Measurements from ENCODE around the gene RALGAPB. TPM values are rescaled to one million over a fixed set of nuclear protein-coding genes. Genes with fewer than 3 reads are reported as not detected.
"Not testable (repeated sequence)": the region's sequence is repeated elsewhere in the genome, so short reads cannot be mapped to it uniquely, and the experiment has no call there.

The RALGAPB gene
- total RNA-seq, 2 experiments from 2014 or later: 29.8 to 31.4 TPM

DNA sequence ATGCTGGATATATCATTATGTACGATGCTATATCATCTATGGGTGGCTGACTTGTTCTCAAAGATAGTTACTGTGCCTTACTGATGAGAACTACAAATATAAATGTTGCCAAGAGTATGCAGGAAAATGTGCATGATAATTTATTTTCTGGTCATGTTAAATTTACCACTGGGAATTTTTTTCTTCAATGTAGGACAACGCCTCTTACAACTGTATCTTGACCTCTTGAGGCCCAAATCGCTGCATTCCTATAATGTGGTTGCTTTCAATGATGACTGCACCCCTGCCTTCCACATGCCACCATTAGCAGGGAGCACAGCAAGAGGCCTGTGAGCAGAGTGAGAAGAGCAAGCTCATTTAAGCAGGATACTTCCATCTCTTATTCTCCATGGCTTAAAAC, 5.7 kb upstream of the RALGAPB start:
- POLR2A ChIA-PET: no interaction called here
- CTCF ChIA-PET: no interaction called here

DNA sequence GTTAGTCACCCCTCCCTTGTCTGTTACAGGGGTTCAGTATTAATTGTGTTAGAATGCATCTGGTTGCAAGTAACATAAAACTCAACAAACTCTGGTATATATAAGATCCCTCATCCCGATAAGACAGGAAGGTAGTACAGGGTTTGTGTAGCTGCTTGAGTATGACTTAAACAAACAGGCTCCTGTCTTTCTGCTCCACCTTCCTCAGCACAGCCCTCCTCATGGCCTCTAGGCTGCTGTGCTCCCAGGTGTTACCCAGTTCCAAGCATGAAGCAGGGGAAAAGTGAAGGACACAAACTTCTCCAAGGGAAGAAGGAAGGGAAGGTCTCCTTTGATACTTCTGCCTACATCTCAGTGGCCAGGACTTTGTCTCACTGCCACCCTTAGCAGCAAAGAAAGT, 1.4 kb upstream of the RALGAPB start:
- POLR2A ChIA-PET: interaction anchor here (0.7 kb wide), 1 partner anchor 25 kb away, joined by 4 read pairs; no protein-coding TSS in a partner anchor
- CTCF ChIA-PET: no interaction called here

DNA sequence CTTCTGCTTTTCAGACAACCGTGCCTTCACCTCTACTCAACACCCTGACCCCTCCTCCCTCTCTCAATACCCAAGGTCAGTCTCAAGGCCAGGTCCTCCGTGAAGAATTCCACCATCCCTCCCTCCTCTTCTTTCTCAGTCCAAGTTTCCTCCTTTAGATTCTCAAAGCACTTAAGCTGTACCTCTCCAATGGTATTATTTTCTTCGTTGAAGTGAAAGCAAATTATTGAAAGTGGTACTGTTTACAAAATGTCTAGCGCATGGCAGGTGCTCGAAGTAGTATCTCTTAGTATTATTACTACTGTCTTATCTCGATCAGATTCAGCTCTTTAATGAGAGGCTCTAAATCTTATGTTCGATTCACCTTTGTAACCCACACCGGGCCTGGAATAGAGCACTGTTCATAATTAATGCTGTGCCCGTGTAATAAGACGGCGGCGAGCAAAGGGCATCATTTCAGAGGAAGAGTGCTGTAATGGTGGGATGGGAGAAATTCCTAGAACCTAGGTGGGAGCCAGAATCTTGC, 593 bp upstream of the RALGAPB start:
- ChIA-PET CTCF (interaction anchor here (0.9 to 1.4 kb wide), 3 partner anchors 37 to 80 kb away, joined by 3 to 10 read pairs (median 3); partner anchors contain the start of gene SNHG17), POLR2A (interaction anchor here (0.7 to 1.2 kb wide), 5 partner anchors 14 to 37 kb away, joined by 3 to 10 read pairs (median 4); partner anchors contain the start of gene SNHG17)

DNA sequence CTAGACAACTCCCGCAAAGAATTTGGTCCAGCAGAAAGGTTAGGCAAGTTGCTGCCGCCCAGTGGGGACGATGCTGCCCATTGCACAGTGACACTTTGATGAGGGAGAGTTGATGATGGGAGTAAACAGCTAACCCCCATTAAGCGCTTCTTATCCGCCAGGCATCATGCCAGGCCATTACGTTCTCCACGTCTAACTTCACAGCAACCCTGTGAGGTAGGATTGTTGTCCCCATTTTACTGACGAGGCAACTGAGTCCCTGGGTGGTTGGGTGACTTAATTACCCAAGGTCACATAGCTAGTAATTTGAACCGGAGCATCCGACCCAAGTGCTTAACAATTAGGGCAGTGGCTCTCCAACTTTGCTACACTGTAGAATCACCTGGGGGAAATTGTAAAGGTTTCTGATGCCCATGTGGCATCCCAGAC, 738 bp downstream of the RALGAPB start:
- ChIA-PET CTCF (interaction anchor here (0.8 kb wide), 2 partner anchors 19 to 38 kb away, joined by 3 to 5 read pairs; partner anchors contain the start of gene SNHG17), POLR2A (interaction anchor here (1.2 kb wide), 1 partner anchor 12 kb away, joined by 3 read pairs; no protein-coding TSS in a partner anchor)

DNA sequence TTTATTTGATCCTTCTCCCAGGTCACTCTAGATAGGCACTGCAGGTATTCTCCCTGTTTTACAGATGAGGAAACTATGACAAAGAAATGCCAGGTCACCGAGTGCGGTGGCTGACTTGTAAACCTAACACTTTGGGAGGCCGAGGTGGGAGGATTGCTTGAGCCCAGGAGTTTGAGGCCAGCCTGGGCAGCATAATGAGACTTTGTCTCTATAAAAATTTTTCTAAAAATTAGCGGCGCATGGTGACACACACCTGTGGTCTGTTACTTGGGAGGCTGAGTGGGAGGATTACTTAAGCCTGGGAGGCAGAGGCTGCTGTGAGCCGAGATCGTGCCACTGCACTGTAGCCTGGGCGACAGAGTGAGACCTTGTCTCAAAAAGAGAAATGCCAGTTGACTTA, 5.1 kb downstream of the RALGAPB start:
- ChIA-PET CTCF (no interaction called here), POLR2A (no interaction called here)

DNA sequence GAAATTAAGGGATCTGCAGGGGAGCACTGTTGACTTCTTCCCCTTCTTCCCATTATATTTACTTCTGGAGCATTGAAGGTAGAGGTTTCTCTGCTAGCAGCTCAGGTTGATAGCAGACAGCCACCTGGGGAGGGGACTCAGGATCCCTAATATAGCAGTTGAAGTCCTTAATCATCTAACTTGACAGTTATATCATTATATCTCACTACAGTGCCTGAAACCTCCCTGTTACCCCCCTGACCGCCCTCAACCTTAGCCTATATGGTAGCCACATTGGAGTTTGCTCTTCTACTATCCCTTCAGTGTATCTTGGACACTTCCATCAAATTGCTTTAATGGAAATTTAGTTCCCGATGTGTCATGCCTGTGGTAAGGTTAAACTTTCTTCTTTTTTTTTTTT, 7.0 kb downstream of the RALGAPB start:
- CTCF ChIA-PET: interaction anchor here (0.6 kb wide), 1 partner anchor 19 kb away, joined by 3 read pairs; no protein-coding TSS in a partner anchor
- POLR2A ChIA-PET: no interaction called here

DNA sequence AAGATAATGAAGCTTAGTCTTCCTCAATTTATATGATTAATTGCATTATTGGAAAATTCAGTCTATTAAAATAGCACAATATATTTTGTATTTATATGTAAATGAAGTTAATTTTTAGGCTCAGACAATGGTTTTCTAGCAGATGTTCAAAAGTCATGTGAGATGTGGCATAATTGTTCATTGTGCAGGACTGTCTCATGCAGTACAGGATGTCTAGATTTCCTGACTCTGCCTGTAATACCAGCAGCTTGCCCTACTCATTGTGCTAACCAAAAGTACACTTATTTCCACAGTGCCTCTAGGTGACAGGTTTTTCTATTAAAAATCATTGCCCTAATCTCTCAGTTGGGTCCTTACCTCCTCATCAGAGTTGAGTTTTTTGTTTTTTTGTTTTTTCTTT, 12.4 kb downstream of the RALGAPB start:
- CTCF ChIA-PET: no interaction called here

DNA sequence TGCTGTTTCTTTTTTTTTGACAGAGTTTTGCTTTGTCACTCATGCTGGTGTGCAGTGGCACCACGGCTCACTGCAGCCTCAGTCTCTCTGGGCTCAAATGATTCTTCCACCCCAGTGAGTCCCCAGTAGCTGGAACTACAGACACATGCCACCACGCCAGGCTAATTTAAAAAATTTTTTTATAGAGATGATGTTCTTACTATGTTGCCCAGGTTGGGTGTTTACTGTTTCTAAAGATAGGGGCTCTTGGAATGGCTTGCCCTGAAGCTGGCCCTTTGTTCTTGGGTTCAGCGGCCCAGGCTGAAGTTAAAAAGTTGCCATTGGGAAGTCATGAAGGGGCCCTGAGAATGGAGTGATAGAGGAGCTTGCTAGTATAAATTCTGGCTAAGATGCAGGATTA, 16.5 kb downstream of the RALGAPB start:
- ChIA-PET CTCF (no interaction called here), POLR2A (interaction anchor here (1.2 kb wide), 1 partner anchor 17 kb away, joined by 3 read pairs; the partner anchor contains the start of gene RALGAPB)

More for the DNA sequence above, 12.4 kb downstream of the RALGAPB start:
- POLR2A ChIA-PET: no interaction called here

DNA sequence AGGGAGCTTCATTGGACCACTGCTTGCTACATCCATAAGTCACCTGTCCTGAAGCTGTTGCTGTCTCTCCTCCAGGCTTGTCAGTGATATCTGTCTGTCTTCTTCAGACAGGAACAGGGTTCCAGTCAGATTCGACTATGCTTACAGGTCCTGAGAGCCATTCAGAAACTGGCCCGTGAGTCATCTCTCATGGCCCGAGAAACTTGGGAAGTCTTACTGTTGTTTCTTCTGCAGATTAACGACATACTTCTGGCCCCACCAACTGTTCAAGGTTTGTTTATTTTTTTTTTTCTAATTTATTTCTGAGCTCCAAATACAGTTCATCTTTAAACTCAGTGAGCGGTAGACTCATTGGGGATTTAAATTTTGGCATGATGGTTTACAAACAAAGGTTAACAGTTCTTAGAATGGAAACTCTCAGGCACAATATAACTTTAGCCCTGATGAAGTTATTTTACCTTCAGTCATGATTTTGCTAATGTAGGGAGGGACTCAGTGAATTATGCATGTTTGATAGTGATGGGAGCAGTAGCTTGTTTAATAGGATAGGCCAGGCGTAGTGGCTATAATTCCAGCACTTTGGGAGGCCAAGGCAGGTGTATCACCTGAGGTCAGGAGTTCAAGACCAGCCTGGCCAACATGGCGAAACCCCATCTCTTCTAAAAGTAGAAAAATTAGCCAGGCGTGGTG, 24.7 kb downstream of the RALGAPB start:
- ChIA-PET POLR2A (no interaction called here), CTCF (no interaction called here)

DNA sequence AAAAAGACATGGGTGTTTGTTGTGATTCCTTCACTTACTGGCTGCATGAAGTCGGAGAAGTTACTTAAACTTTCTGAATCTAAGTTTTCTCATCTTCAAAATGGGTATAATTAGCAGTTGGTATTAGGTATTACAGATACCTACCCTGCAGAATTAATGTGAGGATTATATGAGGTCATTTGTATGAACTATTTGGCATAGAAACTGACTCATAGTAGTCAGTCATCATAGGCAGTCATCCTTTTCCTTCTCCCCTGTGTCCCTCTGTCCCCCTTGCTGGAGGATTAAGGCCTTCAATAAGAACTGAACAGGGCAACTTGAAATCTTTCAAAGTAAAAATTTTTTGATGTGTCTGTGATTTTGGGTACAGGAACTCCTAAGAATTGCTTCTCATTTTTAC, 26.3 kb downstream of the RALGAPB start:
- POLR2A ChIA-PET: no interaction called here
- CTCF ChIA-PET: interaction anchor here (0.5 kb wide), 1 partner anchor 19 kb away, joined by 3 read pairs; no protein-coding TSS in a partner anchor

DNA sequence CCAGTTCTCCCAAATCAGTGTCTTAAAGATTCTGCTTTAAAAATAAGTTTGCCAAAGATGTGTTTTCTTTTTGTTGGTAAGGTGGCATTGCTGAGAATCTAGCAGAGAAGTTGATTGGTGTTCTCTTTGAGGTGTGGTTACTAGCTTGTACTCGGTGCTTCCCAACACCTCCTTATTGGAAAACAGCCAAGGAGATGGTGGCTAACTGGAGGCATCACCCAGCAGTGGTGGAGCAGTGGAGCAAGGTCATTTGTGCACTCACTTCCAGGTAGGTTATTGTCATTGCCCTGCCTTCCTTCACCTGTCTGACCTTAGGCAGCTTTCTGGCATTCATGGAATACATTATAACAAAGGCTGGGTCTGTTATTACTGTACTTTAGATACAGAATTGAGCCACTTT, 26.7 kb downstream of the RALGAPB start:
- CTCF ChIA-PET: interaction anchor here (0.5 kb wide), 1 partner anchor 19 kb away, joined by 3 read pairs; no protein-coding TSS in a partner anchor
- POLR2A ChIA-PET: no interaction called here

DNA sequence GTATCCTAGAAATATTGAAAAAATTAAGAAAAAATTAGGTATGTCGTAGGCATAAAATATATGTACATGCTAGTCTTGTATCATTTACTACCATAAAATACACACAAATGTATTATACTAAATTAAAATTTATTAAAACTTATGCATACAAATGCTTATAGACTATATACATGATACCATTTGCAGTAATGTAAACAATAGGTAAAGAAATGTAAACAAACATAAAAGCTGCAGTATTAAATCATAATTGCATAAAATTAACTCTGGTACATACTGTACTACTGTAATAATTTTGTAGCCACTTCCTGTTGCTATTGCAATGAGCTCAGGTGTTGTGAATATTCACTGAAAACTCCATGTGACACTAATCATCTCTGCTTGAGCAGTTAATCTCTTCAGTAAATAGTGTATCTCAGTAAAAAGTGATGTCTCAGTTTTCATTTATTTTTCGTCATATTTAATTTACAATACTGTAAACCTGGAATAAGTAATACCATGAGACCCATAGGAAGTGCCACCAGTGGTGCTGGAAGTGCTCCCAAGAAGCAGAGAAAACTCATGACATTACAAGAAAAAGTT, 29.3 kb downstream of the RALGAPB start:
- ChIA-PET POLR2A (no interaction called here), CTCF (no interaction called here)

DNA sequence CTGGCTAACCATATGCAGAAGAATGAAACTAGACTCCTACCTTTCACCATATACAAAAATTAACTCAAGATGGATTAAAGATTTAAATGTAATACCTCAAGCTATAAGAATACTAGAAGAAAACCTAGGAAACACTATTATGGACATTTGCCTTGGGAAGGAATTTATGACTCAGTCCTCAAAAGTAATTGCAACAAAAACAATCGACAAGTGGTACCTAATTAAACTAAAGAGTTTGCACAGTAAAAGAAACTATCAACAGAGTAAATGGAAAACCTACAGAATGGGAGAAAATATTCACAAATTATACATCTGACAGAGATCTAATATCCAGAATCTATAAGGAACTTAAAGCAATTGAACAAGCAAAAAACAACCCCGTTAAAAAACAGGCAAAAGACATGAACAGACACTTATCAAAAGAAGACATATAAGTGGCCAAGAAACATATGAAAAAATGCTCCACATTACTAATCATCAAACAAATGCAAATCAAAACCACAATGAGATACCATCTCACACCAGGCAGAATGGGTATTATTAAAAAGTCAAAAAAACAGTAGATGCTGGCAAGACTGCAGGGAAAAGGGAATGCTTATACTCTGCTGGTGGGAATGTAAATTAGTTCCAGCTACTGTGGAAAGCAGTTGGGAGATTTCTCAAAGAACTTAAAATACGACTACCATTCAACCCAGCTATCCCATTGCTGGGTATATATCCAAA, 31.9 kb downstream of the RALGAPB start:
- ChIA-PET CTCF (no interaction called here), POLR2A (no interaction called here)

DNA sequence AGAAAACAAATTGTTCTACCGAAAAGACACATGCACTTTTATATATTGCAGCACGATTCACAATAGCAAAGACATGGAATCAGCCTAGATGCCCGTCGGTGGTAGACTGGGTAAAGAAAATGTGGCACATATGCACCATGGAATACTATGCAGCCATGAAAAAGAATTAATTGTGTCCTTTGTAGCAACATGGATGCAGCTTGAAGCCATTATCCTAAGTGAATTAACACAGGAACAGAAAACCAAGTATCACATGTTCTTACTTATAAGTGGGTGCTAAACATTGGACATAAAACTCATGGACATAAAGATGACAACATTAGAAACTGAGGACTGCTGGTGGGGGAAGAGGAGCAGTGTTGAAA, 32.4 kb downstream of the RALGAPB start:
- ChIA-PET CTCF (no interaction called here), POLR2A (no interaction called here)

DNA sequence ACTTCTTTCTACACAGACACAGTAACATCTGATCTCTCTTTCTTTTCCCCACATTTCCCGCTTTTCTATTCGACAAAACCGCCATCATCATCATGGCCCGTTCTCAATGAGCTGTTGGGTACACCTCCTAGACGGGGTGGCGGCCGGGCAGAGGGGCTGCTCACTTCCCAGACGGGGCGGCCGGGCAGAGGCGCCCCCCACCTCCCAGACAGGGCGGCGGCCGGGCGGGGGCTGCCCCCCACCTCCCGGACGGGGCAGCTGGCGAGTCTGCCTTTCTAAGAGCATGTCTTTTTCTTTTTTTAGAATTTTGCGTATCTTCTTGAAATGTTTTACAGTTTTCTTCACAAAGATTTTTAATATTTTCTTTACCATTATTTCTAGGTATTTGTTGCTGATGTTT, 39.1 kb downstream of the RALGAPB start:
- POLR2A ChIA-PET, CTCF ChIA-PET: not testable (repeated sequence)

DNA sequence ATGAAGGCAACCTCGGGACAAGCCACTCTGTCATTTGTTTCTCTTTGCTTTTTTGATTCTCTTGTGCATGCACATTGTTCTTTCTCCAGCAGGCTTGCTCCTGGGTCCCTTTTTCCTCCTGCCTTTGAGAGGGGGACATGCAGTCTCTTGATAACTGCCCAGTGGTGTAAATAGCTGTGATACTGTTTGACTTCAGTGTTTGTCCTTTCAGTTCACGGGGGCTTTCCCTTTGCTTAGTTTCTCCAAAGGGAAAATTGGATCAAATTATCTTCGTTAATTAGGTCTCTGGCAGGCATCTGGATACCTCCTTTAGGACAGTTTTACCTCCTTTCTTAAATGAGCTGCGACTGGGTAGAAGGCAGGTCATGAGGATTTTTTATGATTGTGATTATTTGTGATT, 41.5 kb downstream of the RALGAPB start:
- POLR2A ChIA-PET: no interaction called here
- CTCF ChIA-PET: no interaction called here

DNA sequence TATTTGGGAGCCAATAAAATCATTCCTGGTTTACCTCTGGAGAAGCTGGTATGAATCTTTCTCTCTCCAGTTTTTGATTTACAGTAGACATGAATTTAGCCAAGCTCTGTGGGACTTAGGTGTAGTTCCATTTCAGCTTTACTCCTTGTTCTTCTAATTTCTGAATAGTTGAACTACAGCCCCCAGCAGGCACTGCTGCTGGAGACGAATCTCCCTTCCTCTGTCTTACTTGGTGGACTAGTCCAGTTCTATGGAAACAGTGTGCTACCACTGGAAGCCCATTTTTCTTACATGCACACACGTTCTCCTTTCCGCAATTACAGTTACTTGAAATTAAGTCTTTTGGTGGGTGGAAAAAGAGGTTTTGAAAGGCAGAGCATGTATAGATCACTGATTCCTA, 42.3 kb downstream of the RALGAPB start:
- ChIA-PET POLR2A (no interaction called here), CTCF (interaction anchor here (1.2 kb wide), 1 partner anchor 9 kb away, joined by 3 read pairs; no protein-coding TSS in a partner anchor)

DNA sequence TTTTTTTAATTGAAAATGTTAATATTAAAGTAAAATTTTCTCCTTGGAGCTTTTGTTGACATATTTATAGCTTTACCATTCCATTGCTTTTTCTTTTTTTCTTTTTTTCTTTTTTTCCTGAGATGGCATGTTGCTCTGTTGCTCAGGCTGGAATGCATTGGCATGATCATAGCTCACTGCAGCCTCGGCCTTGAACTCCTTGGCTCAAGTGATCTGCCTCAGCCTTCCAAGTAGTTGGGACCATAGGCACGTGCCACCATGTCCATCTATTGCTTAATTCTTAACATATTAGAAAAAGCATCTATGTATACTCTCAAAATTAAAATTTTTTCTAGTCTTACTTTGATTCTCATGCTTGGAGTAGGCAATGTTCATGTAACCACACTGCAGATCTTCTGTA, 43.0 kb downstream of the RALGAPB start:
- ChIA-PET CTCF (interaction anchor here (1.2 kb wide), 1 partner anchor 8 kb away, joined by 3 read pairs; no protein-coding TSS in a partner anchor), POLR2A (no interaction called here)

DNA sequence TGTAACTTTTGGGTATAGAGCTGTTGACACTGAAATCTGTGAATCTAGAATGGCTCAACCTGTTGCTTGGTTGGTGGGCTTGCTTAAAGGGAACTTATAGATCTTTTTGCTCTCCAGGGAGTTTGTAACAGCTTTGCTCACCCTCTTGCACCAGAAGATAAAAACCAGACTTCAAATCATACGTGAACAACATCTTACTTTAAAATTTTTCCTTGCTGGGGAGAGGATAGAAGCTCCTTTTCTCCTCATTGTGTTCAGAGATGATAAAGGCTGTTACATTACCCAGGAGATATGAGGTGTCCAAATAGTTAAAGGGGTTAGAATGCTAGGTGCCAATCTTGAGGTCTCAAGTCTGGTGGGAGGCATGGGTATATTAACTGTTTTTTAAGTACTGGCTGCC, 46.8 kb downstream of the RALGAPB start:
- CTCF ChIA-PET: no interaction called here

DNA sequence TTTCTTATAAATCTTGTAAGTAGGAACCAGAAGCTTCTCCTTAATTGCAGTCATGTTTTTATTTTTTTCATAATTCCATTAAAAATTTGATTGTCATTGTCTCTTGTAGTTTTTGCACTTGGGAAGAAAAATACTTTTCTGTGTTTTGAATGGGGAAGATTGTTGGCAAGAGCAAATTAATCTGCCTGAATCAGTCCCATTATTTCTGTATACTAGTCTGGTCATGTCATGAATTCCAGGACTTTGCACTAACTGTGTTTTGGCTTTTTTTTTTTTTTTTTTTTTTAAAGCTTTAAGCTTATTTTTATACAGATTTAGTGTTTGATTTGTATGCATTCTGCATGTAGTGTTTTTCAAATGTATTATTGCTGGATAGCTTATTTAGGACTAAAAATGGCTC, 47.6 kb downstream of the RALGAPB start:
- CTCF ChIA-PET: no interaction called here
- POLR2A ChIA-PET: interaction anchor here (0.6 kb wide), 1 partner anchor 487 kb away, joined by 3 read pairs; the partner anchor contains the start of gene RPRD1B

More for the DNA sequence above, 46.8 kb downstream of the RALGAPB start:
- POLR2A ChIA-PET: no interaction called here
